Panc1 (cell line): ENCODE measurements around the gene FAM163B.

ENCODE experiments used
- CTCF ChIP-seq: fragments of 450-650 bp; IDR thresholded peaks from 2 replicates; pipeline ENCODE4 v1.5.1; 2017; ENCODE audit warnings: mild to moderate bottlenecking
- POLR2AphosphoS5 ChIP-seq: IDR thresholded peaks from 2 replicates; pipeline ENCODE4 v1.6.1; 2012; ENCODE audit warnings: mild to moderate bottlenecking, low read depth, low read length, moderate library complexity
- REST ChIP-seq, 2 experiments: IDR thresholded peaks; 2 replicates each; pipeline ENCODE4 v1.6.1; 2011 to 2012; ENCODE audit warnings: low read depth in 2 of 2, control low read depth in 1 of 2, low read length in 1 of 2, mild to moderate bottlenecking in 1 of 2, moderate library complexity in 1 of 2; ENCODE audit not compliant: insufficient read depth in 1 of 2
- TCF7L2 ChIP-seq: IDR thresholded peaks from 2 replicates; pipeline ENCODE4 v1.6.1; 2011; ENCODE audit warnings: mild to moderate bottlenecking, low read depth, low read length, inconsistent platforms

- TF ChIP-seq CTCF, result no peak
- TF ChIP-seq REST (IDR thresholded peaks at IDR 0.05; ENCODE audit: insufficient read depth in 1 of 2, low read depth in 2 of 2, low read length in 1 of 2), result no peak
- TF ChIP-seq TCF7L2, result no peak
- no peak for TF ChIP-seq POLR2AphosphoS5
Observed at GRCh38 chr9:133649194-133649593, 40.0 kb upstream of the FAM163B start.
